ENCODE measurements around the gene GSDME. TPM values are rescaled to one million over a fixed set of nuclear protein-coding genes. Genes with fewer than 3 reads are reported as not detected.

GSDME gene
- total and polyA plus RNA-seq, 2 of the 4 experiments (the other 2 are of a cell fraction), result 75.2 to 78.7 TPM

- Histone ChIP-seq H3K4me3 (ENCODE audit: insufficient read depth, low read depth, low read length) (no peak overlapping the region), H3K4me2 (ENCODE audit: low read depth, low read length) (no peak overlapping the region), H3K4me1 (ENCODE audit: control insufficient read depth, insufficient read depth, low read length) (peaks cover 21% of the 10 kb centered on the region), H2AK9ac (replicated peaks; ENCODE audit: low read depth, low read length, poor library complexity) (peak overlapping the region; percentile 29), H4K8ac (ENCODE audit: low read depth in 2 of 2, low read length in 2 of 2) (peak overlapping the region; percentile 35 to 50; a peak in 2 of 4 replicates), H3K27me3 (ENCODE audit: control insufficient read depth, insufficient read depth, low read length) (no peaks in the 10 kb centered on the region), H2BK15ac (ENCODE audit: low read depth, low read length) (peak overlapping the region; percentile 25; the same call in 2 of the 3 replicates), H3K56ac (ENCODE audit: extremely low read depth, insufficient read depth, low read length) (no peak overlapping the region), H3K4ac (ENCODE audit: low read depth, low read length) (peak overlapping the region; percentile 76), H3K9me3 (ENCODE audit: control insufficient read depth, insufficient read depth, low read length) (no peaks in the 10 kb centered on the region), H4K20me1 (ENCODE audit: insufficient read depth, low read length) (peaks cover 5% of the 10 kb centered on the region; the same call in 1 of the 2 replicates), H3K79me1 (ENCODE audit: low read depth in 1 of 2, low read length in 2 of 2) (peaks cover 50 to 55% of the 10 kb centered on the region in 2 experiments), H3K23ac (ENCODE audit: low read depth, low read length) (peak overlapping the region; percentile 48; the same call in 1 of the 2 replicates), H2BK120ac (ENCODE audit: low read depth, low read length) (peak overlapping the region; percentile 57), H3K27ac (ENCODE audit: insufficient read depth, low read length) (peak overlapping the region; percentile 56), H2AFZ (replicated peaks; ENCODE audit: low read length, poor library complexity) (peak overlapping the region; percentile 16), H3K9me1 (ENCODE audit: insufficient read depth, low read length) (peaks cover 26% of the 10 kb centered on the region), H2BK5ac (ENCODE audit: low read depth, low read length, poor library complexity, severe bottlenecking) (peak overlapping the region; percentile 76), H3K18ac (ENCODE audit: low read depth, low read length) (peak overlapping the region; percentile 72), H3K9ac (ENCODE audit: low read depth, low read length) (no peak overlapping the region), H3K14ac (replicated peaks; ENCODE audit: low read depth, low read length) (peak overlapping the region; percentile 70), H4K91ac (ENCODE audit: insufficient read depth, low read depth, low read length) (peak overlapping the region; percentile 86), H4K5ac (ENCODE audit: low read depth, low read length) (peak overlapping the region; percentile 62), H2BK20ac (ENCODE audit: low read depth, low read length) (peak overlapping the region; percentile 48; the same call in 1 of the 2 replicates), H3K36me3 (ENCODE audit: control insufficient read depth, insufficient read depth, low read length) (peaks cover 2% of the 10 kb centered on the region), H2AK5ac (ENCODE audit: low read depth, low read length) (peak overlapping the region; percentile 52; the same call in 1 of the 2 replicates)
- CTCF ChIA-PET, result interaction anchor here (0.9 kb wide), 1 partner anchor 32 kb away, joined by 3 read pairs; no protein-coding TSS in a partner anchor
- in situ Hi-C loops (cut with MboI; ENCODE audit: low sequenced_read_pairs) (no loop called here), dilution Hi-C loops (cut with HindIII; ENCODE audit: low sequenced_read_pairs, unreplicated experiment) (no loop called here), intact Hi-C loops (cut with micrococcal nuclease) (no loop called here)
- POLR2A ChIA-PET (ENCODE audit: unreplicated experiment), result interaction anchor here (0.6 kb wide), 1 partner anchor 1462 kb away, joined by 16 read pairs; no protein-coding TSS in a partner anchor
- no CpG with 5 or more reads among the region's 2 CpGs for WGBS, 2 experiments (ENCODE audit: extremely low coverage in 2 of 2, insufficient read length in 1 of 2)
- BruUV-seq (replicated peaks), result no TSS peak
- no peak for TF ChIP-seq ELK1 (IDR thresholded peaks at IDR 0.05; ENCODE audit: borderline replicate concordance, low read depth, low read length)
- no peak for TF ChIP-seq CEBPB (IDR thresholded peaks at IDR 0.05; ENCODE audit: low read depth, low read length)
- no peak for TF ChIP-seq MAZ (IDR thresholded peaks at IDR 0.05; ENCODE audit: borderline replicate concordance, low read depth, low read length)
- no peak for TF ChIP-seq RFX5 (IDR thresholded peaks at IDR 0.05; ENCODE audit: low read depth, low read length)
- TF ChIP-seq SMC3 (IDR thresholded peaks at IDR 0.05; ENCODE audit: low read depth, low read length), result no peak
- TF ChIP-seq BHLHE40 (IDR thresholded peaks at IDR 0.05; ENCODE audit: low read depth, low read length), result no peak
- no peak for TF ChIP-seq CTCF (conservative IDR thresholded peaks at IDR 0.05; ENCODE audit: low read depth, low read length)
- no peak for TF ChIP-seq RAD21 (IDR thresholded peaks at IDR 0.05; ENCODE audit: low read length)
- no peak for TF ChIP-seq NFE2L2 (IDR thresholded peaks at IDR 0.05; ENCODE audit: low read depth, low read length)
- no peak for TF ChIP-seq MAFK (IDR thresholded peaks at IDR 0.05; ENCODE audit: low read depth, low read length)
- no peak for TF ChIP-seq CHD1 (IDR thresholded peaks at IDR 0.05; ENCODE audit: low read depth, low read length)
- DNase-seq (no peak), ATAC-seq (ENCODE audit: low read depth) (peak; percentile 4; the same call in 1 of the 2 replicates)
Measured at GRCh38 chr7:24733414-24734060, 23.7 kb downstream of the GSDME start.
